ENCODE data around the gene LRRC3B. TPM values are rescaled to one million over a fixed set of nuclear protein-coding genes. Genes with fewer than 3 reads are reported as not detected.

The LRRC3B gene
- polyA plus RNA-seq, 1 donor from 2014 or later, result 56.4 TPM

DNA sequence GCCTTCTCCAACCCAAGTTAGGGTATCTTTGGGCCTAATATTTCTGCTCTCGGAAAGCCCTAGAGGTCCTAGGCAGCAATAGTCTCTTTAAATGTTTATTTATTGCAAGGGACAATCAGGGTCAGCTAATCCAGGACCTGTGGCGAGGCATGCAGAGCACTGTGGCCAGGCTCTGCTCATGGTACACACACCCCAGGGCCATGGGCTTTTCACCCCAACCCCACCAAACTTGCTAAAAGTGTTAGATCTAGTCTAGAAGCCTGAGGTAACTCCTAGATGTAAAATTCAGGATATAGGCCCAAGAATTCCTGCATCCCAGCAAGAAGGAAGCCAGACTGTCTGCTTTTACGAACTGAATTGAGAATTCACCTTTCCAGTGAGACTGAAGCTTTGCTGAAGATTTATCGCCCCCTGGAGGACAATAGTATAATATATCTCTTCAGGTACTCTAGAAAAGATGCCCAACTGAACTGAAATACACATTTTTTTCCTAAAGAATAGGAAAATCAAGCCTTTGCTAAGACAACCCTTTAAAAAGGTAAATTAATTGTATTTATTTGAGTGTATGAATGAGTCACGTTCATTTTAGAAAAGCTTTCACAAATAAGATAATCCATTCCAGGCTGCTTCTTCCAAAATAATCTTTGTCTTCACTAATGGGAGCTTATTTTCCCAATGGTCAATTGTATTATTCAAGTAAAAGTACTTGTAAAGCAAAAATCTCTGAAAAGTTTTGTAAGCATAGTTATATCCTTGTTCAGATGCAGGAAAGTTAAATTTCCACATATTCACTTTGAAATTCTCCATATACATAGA is 89.8 kb downstream of the LRRC3B start:
- no peaks in the 10 kb centered on the region for H3F3A ChIP-seq (ENCODE audit: insufficient read depth, low read length, poor library complexity, severe bottlenecking)
- peaks cover 10% of the 10 kb centered on the region for H3K36me3 ChIP-seq (ENCODE audit: insufficient read depth, low read length)
- H3K4me2 ChIP-seq (ENCODE audit: low read length), result no peak overlapping the region
- no peak overlapping the region for H3K9ac ChIP-seq (ENCODE audit: low read length)
- no peak overlapping the region for H2AFZ ChIP-seq (ENCODE audit: low read depth, low read length)
- no peaks in the 10 kb centered on the region for H3K79me2 ChIP-seq (replicated peaks; ENCODE audit: insufficient read depth, low read length)
- TF ChIP-seq TAF1 (IDR thresholded peaks at IDR 0.05; ENCODE audit: low read depth) (no peak), POLR2AphosphoS5 (IDR thresholded peaks at IDR 0.05) (no peak), MXI1 (conservative IDR thresholded peaks at IDR 0.05; ENCODE audit: poor library complexity, severe bottlenecking) (no peak), EP300 (conservative IDR thresholded peaks at IDR 0.05; ENCODE audit: poor library complexity, severe bottlenecking) (no peak), RAD21 (conservative IDR thresholded peaks at IDR 0.05) (peak; percentile 94), SMC3 (conservative IDR thresholded peaks at IDR 0.05; ENCODE audit: poor library complexity) (peak; percentile 95), EZH2 (IDR thresholded peaks at IDR 0.05; ENCODE audit: borderline replicate concordance, insufficient read depth, low read length, poor library complexity, severe bottlenecking) (no peak)
- TF ChIP-seq, protein P1, sequence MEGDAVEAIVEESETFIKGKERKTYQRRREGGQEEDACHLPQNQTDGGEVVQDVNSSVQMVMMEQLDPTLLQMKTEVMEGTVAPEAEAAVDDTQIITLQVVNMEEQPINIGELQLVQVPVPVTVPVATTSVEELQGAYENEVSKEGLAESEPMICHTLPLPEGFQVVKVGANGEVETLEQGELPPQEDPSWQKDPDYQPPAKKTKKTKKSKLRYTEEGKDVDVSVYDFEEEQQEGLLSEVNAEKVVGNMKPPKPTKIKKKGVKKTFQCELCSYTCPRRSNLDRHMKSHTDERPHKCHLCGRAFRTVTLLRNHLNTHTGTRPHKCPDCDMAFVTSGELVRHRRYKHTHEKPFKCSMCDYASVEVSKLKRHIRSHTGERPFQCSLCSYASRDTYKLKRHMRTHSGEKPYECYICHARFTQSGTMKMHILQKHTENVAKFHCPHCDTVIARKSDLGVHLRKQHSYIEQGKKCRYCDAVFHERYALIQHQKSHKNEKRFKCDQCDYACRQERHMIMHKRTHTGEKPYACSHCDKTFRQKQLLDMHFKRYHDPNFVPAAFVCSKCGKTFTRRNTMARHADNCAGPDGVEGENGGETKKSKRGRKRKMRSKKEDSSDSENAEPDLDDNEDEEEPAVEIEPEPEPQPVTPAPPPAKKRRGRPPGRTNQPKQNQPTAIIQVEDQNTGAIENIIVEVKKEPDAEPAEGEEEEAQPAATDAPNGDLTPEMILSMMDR (IDR thresholded peaks at IDR 0.05; ENCODE audit: poor library complexity, severe bottlenecking), result peak; percentile 87
- TF ChIP-seq, protein P2, sequence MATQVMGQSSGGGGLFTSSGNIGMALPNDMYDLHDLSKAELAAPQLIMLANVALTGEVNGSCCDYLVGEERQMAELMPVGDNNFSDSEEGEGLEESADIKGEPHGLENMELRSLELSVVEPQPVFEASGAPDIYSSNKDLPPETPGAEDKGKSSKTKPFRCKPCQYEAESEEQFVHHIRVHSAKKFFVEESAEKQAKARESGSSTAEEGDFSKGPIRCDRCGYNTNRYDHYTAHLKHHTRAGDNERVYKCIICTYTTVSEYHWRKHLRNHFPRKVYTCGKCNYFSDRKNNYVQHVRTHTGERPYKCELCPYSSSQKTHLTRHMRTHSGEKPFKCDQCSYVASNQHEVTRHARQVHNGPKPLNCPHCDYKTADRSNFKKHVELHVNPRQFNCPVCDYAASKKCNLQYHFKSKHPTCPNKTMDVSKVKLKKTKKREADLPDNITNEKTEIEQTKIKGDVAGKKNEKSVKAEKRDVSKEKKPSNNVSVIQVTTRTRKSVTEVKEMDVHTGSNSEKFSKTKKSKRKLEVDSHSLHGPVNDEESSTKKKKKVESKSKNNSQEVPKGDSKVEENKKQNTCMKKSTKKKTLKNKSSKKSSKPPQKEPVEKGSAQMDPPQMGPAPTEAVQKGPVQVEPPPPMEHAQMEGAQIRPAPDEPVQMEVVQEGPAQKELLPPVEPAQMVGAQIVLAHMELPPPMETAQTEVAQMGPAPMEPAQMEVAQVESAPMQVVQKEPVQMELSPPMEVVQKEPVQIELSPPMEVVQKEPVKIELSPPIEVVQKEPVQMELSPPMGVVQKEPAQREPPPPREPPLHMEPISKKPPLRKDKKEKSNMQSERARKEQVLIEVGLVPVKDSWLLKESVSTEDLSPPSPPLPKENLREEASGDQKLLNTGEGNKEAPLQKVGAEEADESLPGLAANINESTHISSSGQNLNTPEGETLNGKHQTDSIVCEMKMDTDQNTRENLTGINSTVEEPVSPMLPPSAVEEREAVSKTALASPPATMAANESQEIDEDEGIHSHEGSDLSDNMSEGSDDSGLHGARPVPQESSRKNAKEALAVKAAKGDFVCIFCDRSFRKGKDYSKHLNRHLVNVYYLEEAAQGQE (IDR thresholded peaks at IDR 0.05; ENCODE audit: borderline replicate concordance), result no peak
- no peaks in the 10 kb centered on the region for H4K20me1 ChIP-seq (ENCODE audit: insufficient read depth)
- H3K4me3 ChIP-seq (ENCODE audit: low read length), result no peak overlapping the region
- H3K9me3 ChIP-seq (ENCODE audit: low read length), result peaks cover 7% of the 10 kb centered on the region
- no peaks in the 10 kb centered on the region for H3K9me2 ChIP-seq (ENCODE audit: insufficient read depth, low read length)
- no peak overlapping the region for H3K27ac ChIP-seq (ENCODE audit: low read length)
- H3K27me3 ChIP-seq (ENCODE audit: insufficient read depth, low read depth, low read length), result no peaks in the 10 kb centered on the region

DNA sequence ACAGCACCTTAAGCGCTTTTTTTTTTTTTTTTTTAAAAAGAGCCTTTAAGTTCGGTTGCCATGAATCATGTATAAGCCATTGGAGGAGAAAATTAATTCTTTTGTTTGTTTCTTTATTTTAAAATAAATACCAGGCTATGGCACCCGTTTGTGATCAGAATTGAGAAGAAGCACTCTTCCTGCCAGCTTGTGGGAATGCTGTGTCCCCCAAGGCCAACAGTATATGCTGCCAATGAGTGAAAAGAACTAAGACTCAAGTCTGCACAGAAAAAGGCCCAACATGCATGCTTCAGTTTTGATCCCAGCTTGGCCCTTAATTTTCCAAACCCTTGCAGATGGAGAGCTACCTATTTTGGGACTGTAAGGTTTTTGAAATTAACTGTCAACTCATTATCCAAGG is 90.5 kb downstream of the LRRC3B start:
- Histone ChIP-seq H4K20me1 (ENCODE audit: insufficient read depth) (no peaks in the 10 kb centered on the region), H3K9ac (ENCODE audit: low read length) (no peak overlapping the region), H3K36me3 (ENCODE audit: insufficient read depth, low read length) (peaks cover 10% of the 10 kb centered on the region), H3K9me2 (ENCODE audit: insufficient read depth, low read length) (no peaks in the 10 kb centered on the region), H2AFZ (ENCODE audit: low read depth, low read length) (no peak overlapping the region), H3K27ac (ENCODE audit: low read length) (no peak overlapping the region), H3F3A (ENCODE audit: insufficient read depth, low read length, poor library complexity, severe bottlenecking) (no peaks in the 10 kb centered on the region), H3K9me3 (ENCODE audit: low read length) (peaks cover 7% of the 10 kb centered on the region), H3K27me3 (ENCODE audit: insufficient read depth, low read depth, low read length) (no peaks in the 10 kb centered on the region), H3K79me2 (replicated peaks; ENCODE audit: insufficient read depth, low read length) (no peaks in the 10 kb centered on the region), H3K4me2 (ENCODE audit: low read length) (no peak overlapping the region), H3K4me3 (ENCODE audit: low read length) (no peak overlapping the region)
- TF ChIP-seq MXI1 (conservative IDR thresholded peaks at IDR 0.05; ENCODE audit: poor library complexity, severe bottlenecking) (no peak), SMC3 (conservative IDR thresholded peaks at IDR 0.05; ENCODE audit: poor library complexity) (no peak), RAD21 (conservative IDR thresholded peaks at IDR 0.05) (no peak), POLR2AphosphoS5 (IDR thresholded peaks at IDR 0.05) (no peak), TAF1 (IDR thresholded peaks at IDR 0.05; ENCODE audit: low read depth) (no peak)
- TF ChIP-seq, protein P1 (IDR thresholded peaks at IDR 0.05; ENCODE audit: poor library complexity, severe bottlenecking), result no peak
- TF ChIP-seq, protein P2 (IDR thresholded peaks at IDR 0.05; ENCODE audit: borderline replicate concordance), result no peak

Data from neural cell (in vitro differentiated cells).